Retinal pigment epithelial cell (primary cell): ENCODE results near the gene PRPF40A.

Source experiments
- DNase-seq: peaks from one replicate; pipeline ENCODE4 v3.0.0-alpha.2; 2010; ENCODE audit warnings: low read depth
- H3K4me3 ChIP-seq: 2 replicates; pipeline ENCODE4 v1.5.1; 2011; ENCODE audit warnings: mild to moderate bottlenecking, low read length, control low read depth, moderate library complexity
- CTCF ChIP-seq: conservative IDR thresholded peaks from 2 replicates; pipeline ENCODE4 v1.5.1; 2011; ENCODE audit warnings: low read depth, low read length, control low read depth, inconsistent platforms

The PRPF40A gene

GRCh38 chr2:152695763-152696162 lies 21.5 kb downstream of the PRPF40A start:
- H3K4me3 ChIP-seq = no peak overlapping the region
- TF ChIP-seq CTCF = no peak
- no peak for DNase-seq

- H3K4me3 ChIP-seq = no peak overlapping the region
- no peak for TF ChIP-seq CTCF
- DNase-seq = peak; percentile 11
Observed at GRCh38 chr2:152694161-152694661, 23.1 kb downstream of the PRPF40A start.

GRCh38 chr2:152693033-152693432 lies 24.2 kb downstream of the PRPF40A start:
- TF ChIP-seq CTCF = no peak
- no peak overlapping the region for H3K4me3 ChIP-seq
- DNase-seq = no peak

GRCh38 chr2:152686321-152686720 lies 30.9 kb downstream of the PRPF40A start:
- H3K4me3 ChIP-seq = no peak overlapping the region
- no peak for DNase-seq
- no peak for TF ChIP-seq CTCF

- no peak for TF ChIP-seq CTCF
- no peak for DNase-seq
- H3K4me3 ChIP-seq = no peak overlapping the region
Observed at GRCh38 chr2:152683400-152683799, 33.9 kb downstream of the PRPF40A start.

GRCh38 chr2:152682663-152683062 lies 34.6 kb downstream of the PRPF40A start:
- TF ChIP-seq CTCF = no peak
- no peak for DNase-seq
- H3K4me3 ChIP-seq = no peak overlapping the region

GRCh38 chr2:152678808-152679207 lies 38.5 kb downstream of the PRPF40A start:
- H3K4me3 ChIP-seq = no peak overlapping the region

More at GRCh38 chr2:152678808-152679207, 38.5 kb downstream of the PRPF40A start:
- no peak for DNase-seq
- TF ChIP-seq CTCF = no peak
